H1 (cell line): ENCODE results near the gene ZMYND10. TPM values are rescaled to one million over a fixed set of nuclear protein-coding genes. Genes with fewer than 3 reads are reported as not detected.
A peak's percentile ranks its signal among the peaks of the same experiment; 100 is the strongest.

ENCODE experiments used
- CEBPB ChIP-seq: IDR thresholded peaks from 2 replicates; pipeline ENCODE4 v1.6.1; 2012; ENCODE audit warnings: low read depth, low read length
- EP300 ChIP-seq, 2 experiments: IDR thresholded peaks; 1 replicate in 1 of 2; 2 replicates in 1 of 2; pipeline ENCODE4 v1.6.1; 2011 to 2012; ENCODE audit warnings: low read depth in 2 of 2, low read length in 2 of 2, mild to moderate bottlenecking in 2 of 2, borderline replicate concordance in 1 of 2, inconsistent platforms in 1 of 2, moderate library complexity in 1 of 2
- GABPA ChIP-seq: IDR thresholded peaks from 2 replicates; pipeline ENCODE4 v1.6.1; 2011; ENCODE audit warnings: mild to moderate bottlenecking, low read length, moderate library complexity, borderline replicate concordance; ENCODE audit not compliant: insufficient read depth
- MAX ChIP-seq: IDR thresholded peaks from 2 replicates; pipeline ENCODE4 v1.6.1; 2012; ENCODE audit warnings: inconsistent platforms
- SIN3A ChIP-seq, 2 experiments: IDR thresholded peaks in 1 of 2; conservative IDR thresholded peaks in 1 of 2; 2 replicates each; pipeline ENCODE4 v1.6.1; 2011 to 2012; ENCODE audit warnings: low read length in 2 of 2, improper control_type of control experiment in 1 of 2, low read depth in 1 of 2, mild to moderate bottlenecking in 1 of 2
- SP2 ChIP-seq: IDR thresholded peaks from 2 replicates; pipeline ENCODE4 v1.6.1; 2012; ENCODE audit warnings: mild to moderate bottlenecking, low read length, inconsistent platforms
- USF2 ChIP-seq: IDR thresholded peaks from 2 replicates; pipeline ENCODE4 v1.6.1; 2011; ENCODE audit warnings: low read length, improper control_type of control experiment
- polyA plus RNA-seq, 7 experiments: library from polyadenylated mRNA; depleted of rRNA in 3 of 7; stranded (reverse) in 5 of 7; unstranded in 2 of 7; fragments of >200 nt in 5 of 7; fragments of 200-250 nt in 2 of 7; gene quantifications; 1 replicate in 5 of 7; 2 replicates in 1 of 7; 4 replicates in 1 of 7; pipeline versions ENCODE4 v1.2.1 to v1.2.3, GENCODE V29; 2011 to 2013; ENCODE audit warnings: missing spikeins in 2 of 7, mixed read lengths in 2 of 7
- total RNA-seq: library from RNA; stranded (reverse); fragmentation: NEBNext Ultra II Directional; extraction: Animal tissue kit (Norgen Biotek cat#: 25700); gene quantifications from 2 replicates; pipeline ENCODE4 v1.2.1, GENCODE V29; 2021
- TF ChIP-seq, protein P1 (sequence below), 3 experiments: IDR thresholded peaks; 1 replicate in 2 of 3; 2 replicates in 1 of 3; pipeline versions ENCODE4 v1.5.1 to v1.6.1; 2011; ENCODE audit warnings: low read length in 3 of 3, mild to moderate bottlenecking in 3 of 3, inconsistent platforms in 2 of 3, low read depth in 1 of 3, moderate library complexity in 1 of 3; ENCODE audit not compliant: insufficient read depth in 1 of 3; ENCODE audit errors: control extremely low read depth in 1 of 3

Gene ZMYND10
- total and polyA plus RNA-seq, 2 of the 8 experiments (the other 6 are each of a cell fraction or from before 2014, with no cell fraction given) = 0.56 to 0.79 TPM

- TF ChIP-seq SIN3A (conservative IDR thresholded peaks at IDR 0.05 in 1 of 2, IDR thresholded peaks at IDR 0.05 in 1 of 2; ENCODE audit: low read depth in 1 of 2, low read length in 2 of 2) (peak in 1 of 2 experiments; percentile 58; a peak in 1 of 4 replicates), GABPA (no peak; the same call in 1 of the 2 replicates), MAX (0 out of 2 replicates have a peak, but pooled peaks have one; percentile 29), USF2 (no peak), SP2 (no peak), EP300 (IDR thresholded peaks at IDR 0.05; ENCODE audit: borderline replicate concordance in 1 of 2, low read depth in 2 of 2, low read length in 2 of 2) (no peak), CEBPB (no peak)
- TF ChIP-seq, protein P1, sequence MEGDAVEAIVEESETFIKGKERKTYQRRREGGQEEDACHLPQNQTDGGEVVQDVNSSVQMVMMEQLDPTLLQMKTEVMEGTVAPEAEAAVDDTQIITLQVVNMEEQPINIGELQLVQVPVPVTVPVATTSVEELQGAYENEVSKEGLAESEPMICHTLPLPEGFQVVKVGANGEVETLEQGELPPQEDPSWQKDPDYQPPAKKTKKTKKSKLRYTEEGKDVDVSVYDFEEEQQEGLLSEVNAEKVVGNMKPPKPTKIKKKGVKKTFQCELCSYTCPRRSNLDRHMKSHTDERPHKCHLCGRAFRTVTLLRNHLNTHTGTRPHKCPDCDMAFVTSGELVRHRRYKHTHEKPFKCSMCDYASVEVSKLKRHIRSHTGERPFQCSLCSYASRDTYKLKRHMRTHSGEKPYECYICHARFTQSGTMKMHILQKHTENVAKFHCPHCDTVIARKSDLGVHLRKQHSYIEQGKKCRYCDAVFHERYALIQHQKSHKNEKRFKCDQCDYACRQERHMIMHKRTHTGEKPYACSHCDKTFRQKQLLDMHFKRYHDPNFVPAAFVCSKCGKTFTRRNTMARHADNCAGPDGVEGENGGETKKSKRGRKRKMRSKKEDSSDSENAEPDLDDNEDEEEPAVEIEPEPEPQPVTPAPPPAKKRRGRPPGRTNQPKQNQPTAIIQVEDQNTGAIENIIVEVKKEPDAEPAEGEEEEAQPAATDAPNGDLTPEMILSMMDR (IDR thresholded peaks at IDR 0.05; ENCODE audit: control extremely low read depth in 1 of 3, insufficient read depth in 1 of 3, low read depth in 1 of 3, low read length in 3 of 3) = peak in 2 of 3 experiments; percentile 96; a peak in 3 of 4 replicates
Measured at GRCh38 chr3:50324351-50325112, 21.0 kb downstream of the ZMYND10 start (continued).
